GM12892 (cell line): ENCODE results near the gene LAMA4.

Experiments used
- POLR2A ChIP-seq: IDR thresholded peaks from 2 replicates; pipeline ENCODE4 v1.6.1; 2011; ENCODE audit warnings: low read depth, low read length, control low read depth
- POLR2AphosphoS5 ChIP-seq: IDR thresholded peaks from 2 replicates; pipeline ENCODE4 v1.6.1; 2011; ENCODE audit warnings: low read depth, low read length, control low read depth

- TF ChIP-seq POLR2A (no peak), POLR2AphosphoS5 (no peak)
These were observed 104.0 kb downstream of the LAMA4 start for GRCh38 chr6:112150363-112150762.
